SKM-1 treated with dmso at 0.1 percent for 144 hours (cell line): ENCODE data around the gene TMPRSS3.

Source experiments
- DNase-seq: peaks from one replicate; lab custom pipeline; 2025; ENCODE audit not compliant: unreplicated experiment; lab: John Stamatoyannopoulos, UW

TMPRSS3 gene

DNA sequence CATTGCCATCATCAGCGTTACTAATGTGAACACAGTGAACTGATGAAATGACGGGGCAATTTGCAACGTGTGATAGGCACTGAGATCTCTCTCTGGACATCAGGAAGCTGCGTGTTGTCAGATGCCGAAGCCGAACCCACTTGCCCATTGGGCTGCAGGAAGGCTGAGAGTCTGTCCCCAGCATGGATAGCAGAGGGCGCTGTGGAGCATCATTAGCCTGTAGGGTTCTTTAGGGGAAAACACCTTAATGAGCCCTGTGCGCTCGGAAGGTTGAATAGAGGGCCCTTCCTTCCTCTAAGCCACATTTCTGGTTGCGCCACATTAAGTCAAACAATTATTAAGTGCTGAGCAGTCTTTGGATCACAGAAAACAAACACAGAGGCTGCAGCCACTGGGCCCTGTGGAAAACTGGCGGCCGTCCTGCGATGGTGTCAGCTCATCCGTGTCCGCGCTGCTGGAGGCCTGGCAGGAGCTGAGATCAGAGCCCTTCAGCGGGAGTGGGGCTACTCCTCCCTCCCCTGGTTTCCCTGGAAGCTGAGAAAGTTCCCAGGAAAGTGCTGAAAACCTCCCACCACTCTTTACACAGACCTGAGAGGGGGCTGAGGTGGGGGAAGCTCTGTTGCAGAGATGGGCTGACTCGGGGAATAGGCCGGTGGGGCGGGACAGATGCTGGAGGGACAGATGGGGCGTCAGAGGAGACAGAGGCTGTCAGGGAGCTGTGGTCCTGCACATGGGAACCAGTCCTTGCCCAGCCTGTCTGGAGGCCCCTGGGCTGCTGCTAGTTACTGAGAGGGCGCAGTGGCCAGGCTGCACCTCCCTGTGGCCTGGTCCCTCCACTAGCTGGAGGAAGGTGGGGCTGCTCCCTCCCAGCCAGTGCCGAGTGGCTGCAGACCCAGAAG is 57.8 kb downstream of the TMPRSS3 start:
- peak; percentile 39 for DNase-seq

DNA sequence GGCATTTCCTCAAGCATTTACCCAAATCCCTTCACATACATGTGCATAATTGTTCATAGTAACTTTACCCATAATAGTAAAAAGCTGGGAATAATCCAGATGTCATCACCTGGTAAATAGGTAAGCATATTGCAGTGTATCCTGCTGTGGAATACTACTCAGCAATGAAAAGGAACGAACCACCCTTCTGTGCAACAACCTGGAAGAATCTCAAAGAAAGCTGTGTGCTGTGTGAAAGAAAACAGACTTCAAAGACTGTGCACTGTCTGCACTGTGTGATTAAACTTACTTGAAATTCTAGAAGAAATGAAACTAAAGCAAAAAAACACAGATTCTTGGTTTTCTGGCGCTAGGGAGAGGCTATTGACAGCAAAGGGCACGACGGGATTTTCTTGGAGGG is 58.6 kb downstream of the TMPRSS3 start:
- no peak for DNase-seq

- DNase-seq = no peak
Observed at GRCh38 chr21:42336054-42336453, 59.8 kb downstream of the TMPRSS3 start.

GRCh38 chr21:42332557-42333317 is 63.1 kb downstream of the TMPRSS3 start:
- no peak for DNase-seq

- no peak for DNase-seq
Observed at GRCh38 chr21:42331660-42332059, 64.2 kb downstream of the TMPRSS3 start.

DNA sequence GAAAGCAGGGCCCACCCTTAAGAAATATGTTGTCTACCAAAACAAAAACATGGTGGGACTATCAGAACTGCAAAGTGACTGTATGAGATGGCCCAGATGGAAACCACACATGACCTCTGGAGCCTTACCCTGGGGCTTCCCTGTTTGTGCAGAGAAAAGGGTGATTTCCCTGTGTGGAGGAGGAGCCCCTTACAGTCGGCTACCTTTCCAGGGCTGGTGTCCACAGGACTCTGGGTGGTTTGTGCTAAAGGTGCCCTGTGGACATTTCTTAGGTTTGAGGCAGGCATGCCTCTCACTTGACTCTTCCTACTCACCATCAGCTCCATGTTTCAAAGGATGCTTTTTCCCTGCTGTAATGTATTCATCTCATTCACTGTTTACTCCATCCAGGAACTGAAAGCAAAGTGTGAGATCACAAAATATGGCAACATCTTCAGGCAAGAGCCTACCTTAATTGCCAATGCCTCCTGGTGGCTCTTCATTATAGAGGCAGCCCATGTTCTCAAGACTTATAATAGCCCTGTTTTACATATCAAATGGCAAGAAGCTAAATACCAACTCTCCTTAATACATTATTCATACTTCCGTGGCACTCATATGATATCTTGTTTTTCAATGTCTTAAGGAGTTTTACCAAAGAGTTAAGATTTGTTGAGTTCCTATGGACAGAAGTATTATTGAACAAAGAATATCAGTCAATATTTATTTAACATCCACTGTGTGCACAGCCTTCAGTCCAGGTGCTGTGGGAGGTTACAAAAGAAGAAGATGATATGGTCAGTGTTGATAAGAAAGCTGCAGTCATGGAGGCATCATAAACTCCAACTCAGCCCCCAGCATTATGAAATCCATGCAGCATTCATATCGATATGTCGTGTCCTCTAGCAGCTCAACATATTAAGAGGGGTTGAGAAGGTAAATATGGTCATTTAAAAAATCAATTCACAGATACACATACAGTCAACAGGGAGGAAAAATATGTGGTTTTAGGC is 65.2 kb downstream of the TMPRSS3 start:
- DNase-seq = no peak

GRCh38 chr21:42324896-42325295 is 71.0 kb downstream of the TMPRSS3 start:
- no peak for DNase-seq
